Stimulated activated CD4-positive, alpha-beta T cell treated with anti-CD3 and anti-CD28 coated beads, Interleukin-4, amount 100 ng/mL, for 48 hours (primary cell): Measurements from ENCODE around the gene PRKG1.

Experiments used
- DNase-seq, 2 donors: peaks; one replicate each; pipeline ENCODE4 v3.0.0-alpha.2; 2020; ENCODE audit warnings: low read depth in 2 of 2

Gene PRKG1

DNA sequence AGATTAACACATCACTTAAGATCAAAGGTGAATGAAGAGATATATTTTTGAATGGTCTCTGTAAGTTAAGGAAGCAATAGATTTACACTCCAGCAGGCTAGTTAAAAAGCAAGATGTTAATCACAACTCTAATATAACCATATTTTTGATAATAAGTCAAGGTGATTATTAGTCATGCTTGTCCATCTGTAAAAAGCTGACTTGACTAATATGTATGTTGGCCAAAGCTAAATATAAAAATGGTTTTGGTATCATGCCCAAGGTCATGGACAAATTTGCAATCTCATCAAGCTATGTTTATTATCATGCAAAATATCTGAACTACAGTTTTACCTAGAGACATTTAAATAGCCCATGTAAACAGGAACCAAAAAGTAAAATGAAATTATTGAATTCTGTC lies 727.7 kb downstream of the PRKG1 start:
- no peak for DNase-seq

DNA sequence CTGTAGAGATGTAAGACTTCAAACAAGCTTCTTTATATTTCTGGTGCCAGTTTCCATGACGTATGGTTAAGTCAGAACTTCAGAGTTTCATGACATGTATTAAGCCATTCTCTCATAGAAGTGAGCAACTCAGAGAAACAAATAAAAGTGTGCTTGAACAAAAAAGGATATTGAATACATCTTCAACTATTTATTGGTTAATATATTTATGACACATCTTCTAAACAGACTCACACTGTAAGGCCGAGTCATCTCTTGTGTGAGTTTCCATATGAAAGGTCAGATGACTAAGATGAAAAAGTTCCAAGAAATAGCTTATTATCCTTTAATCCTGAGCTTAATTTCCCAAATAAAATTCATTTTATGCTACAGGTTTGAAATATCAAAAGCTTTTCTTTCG lies 730.6 kb downstream of the PRKG1 start:
- no peak for DNase-seq

DNA sequence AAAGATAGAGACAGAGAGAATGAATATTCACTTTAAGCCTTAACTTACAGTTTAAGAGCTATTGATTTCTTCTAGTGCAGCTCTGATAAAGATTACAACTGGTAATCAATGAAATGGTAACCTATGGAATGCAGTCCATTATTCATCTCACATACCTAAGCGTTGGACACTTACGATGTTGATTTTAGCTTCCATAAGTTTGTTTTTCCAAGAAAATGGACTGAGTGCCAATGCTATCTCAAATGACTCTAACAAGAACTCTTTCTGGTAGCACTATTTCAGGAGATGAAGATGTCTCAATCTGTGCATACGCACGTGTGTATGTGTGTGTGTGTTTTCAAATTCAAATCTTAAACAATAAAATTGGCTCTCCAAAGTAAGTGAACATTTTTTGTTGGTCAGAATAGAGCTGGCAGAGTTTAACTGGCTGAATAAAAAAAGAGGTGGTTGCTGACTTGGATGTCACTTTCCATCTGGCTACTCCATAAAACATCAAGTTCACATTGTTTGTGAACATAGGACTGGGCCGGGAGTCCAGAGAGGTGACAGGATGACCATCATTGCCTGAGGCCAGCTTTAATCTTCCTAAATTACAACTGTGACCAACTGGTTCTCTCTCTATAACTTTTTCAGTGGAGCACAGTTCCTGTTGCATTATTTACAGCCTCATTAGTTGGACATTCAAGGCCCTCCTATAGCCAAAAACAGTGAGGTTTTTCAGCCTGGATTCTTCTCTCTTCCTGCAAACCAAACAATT lies 732.0 kb downstream of the PRKG1 start:
- no peak for DNase-seq

DNA sequence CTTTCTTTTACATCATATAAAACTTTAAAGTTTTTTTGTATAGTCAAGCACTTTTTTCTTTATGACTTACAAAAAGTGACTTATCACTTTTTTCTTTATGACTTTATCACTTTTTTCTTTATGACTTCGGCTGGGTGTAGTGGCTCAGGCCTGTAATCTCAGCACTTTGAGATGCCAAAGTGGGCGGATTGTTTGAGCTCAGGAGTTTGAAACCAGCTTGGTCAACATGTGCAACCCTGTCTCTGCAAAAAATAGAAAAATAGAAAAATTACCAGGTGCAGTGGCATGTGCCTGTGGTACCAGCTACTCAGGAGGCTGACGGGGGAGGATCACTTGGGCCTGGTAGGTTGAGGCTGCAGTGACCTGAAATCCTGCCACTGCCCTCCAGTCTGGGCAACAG lies 733.9 kb downstream of the PRKG1 start:
- DNase-seq, result no peak

DNA sequence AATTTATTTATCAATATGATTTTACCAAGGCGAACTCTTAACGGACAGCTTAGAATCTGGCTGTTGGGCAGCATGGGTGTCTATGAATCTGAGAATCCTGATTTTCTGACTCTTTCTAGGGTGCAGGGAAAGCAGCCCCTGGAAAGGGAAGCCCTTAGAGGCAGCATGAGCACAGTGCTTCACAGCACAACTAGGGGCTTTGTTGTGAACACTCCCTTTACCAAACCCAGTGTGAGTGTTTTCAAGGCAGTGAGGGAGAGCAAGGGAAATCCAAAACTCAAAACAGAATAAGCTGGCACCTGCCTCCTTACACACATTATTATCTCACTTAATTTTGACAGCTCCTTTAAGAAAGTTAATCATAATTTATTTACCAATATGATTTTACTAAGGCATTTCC lies 741.4 kb downstream of the PRKG1 start:
- DNase-seq, result no peak

DNA sequence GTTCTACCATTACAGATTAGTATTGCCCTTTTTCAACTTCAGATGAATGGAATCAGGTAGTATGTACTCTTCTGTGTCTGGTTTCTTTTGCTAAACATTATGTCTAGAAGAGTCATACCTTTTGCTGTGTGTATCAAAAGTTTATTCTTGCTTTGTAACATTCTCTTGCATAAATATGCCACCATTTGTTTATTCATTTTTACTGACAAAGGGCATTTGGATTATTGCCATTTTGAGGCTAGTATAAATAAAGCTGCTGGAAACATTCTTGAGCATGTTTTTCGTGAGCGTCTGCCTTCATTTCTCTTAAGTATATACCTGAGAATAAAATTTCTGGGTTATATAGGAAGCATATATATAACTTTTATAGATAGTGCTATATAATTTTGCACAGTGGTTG lies 746.8 kb downstream of the PRKG1 start:
- DNase-seq, result no peak

DNA sequence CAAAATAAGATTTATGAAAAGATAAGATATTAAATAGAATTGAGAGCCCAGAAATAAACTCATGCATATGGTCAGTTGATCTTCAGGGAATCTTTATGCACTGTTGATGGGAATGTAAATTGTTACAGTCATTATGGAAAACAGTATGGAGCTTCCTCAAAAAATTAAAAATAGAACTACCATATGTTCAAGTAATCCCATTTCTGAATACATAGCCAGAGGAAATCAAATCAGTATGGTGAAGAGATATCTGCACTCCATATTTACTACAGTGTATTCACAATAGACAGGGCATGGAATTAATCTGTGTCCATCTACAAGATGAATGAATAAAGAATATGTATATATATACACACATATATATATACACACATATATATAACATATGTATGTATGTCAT lies 747.5 kb downstream of the PRKG1 start:
- no peak for DNase-seq

DNA sequence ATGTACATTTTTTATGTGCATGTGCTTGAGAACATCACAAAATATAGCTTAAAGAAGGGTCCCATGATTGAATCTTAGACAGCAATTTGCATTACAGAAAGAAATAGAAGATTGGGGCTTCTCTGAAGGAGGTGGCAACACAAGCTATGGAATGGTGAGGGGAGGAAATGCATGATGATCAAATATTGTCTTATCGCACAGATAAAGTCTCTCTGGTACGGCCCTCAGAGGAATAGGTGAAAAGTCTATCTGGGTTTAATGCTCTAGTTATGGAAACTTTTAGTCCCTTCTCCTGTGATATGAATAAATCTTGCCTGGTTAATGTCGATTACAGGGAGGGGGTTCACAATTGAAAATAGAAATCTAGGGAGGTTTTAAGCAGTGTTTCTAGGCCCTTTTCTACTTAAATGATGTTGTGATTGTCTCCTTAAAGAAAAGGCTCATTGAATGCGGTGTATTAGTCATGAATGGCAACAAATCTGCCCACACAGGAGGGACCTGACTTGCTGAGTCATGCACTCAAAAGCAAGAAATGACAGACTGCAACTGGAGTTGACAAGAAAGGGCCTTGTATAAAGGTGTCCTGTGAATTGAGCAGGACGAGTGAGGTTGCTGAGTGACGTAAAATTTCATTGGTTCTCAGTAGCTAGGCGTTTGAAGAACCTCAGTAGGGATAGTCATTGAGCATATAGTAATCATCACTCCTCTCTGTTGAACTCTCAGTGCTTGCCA lies 758.5 kb downstream of the PRKG1 start:
- DNase-seq, result peak in 1 of 2 donors; percentile 7

DNA sequence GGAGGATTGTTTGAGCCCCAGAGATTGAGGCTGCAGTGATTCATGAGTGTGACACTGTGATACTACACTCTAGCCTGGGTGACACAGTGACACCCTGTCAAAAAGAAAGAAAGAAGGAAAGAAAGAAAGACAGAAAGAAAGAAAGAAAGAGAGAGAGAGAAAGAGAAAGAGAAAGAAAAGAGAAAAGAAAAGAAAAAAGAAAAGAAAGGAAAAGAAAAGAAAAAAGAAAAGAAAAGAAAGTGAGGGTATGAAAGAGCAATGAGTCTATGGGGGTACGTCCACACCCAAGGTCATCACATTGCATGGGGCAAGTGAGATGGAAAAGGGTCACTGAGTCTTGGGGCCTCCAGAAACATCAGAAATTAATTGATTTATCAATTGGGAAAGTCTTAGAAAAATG lies 760.3 kb downstream of the PRKG1 start:
- no peak for DNase-seq

DNA sequence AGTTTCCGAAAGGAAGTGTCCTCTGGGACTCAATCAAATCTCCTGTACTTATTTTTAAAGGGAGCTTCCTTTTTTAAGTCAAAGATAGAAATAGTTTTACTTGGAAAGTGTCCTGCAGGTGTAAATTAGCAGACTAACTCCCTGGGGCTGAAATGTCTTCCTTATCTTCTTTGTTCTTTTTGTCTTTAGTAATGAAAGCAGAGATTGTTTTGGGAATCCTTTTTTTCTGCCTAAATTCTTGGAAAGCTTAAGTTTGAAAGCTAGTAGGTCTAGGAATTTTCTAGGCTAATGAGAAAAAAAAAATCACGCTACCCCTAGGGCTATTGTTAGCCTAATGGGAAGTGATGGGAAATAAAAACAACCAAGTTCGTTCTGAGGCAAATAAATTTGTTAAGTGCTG lies 764.2 kb downstream of the PRKG1 start:
- DNase-seq, result no peak

DNA sequence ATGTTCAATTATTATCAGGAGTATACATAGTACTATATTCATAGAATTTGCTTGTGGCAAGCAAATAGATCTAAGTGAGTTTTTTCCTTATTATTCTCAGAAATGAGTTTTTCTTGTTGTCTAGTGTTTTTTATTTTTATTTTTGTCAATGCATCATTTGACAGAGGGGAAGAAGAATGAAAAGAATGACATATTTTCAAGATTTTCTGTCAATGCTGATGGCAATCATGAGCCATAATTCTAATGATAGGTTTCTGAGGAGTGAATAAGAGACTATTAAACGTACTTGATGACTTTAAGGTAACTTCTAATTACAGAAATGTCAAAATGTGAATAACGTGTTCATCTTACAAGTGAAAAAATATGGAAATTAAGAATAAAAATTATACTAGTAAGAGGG lies 769.7 kb downstream of the PRKG1 start:
- no peak for DNase-seq

DNA sequence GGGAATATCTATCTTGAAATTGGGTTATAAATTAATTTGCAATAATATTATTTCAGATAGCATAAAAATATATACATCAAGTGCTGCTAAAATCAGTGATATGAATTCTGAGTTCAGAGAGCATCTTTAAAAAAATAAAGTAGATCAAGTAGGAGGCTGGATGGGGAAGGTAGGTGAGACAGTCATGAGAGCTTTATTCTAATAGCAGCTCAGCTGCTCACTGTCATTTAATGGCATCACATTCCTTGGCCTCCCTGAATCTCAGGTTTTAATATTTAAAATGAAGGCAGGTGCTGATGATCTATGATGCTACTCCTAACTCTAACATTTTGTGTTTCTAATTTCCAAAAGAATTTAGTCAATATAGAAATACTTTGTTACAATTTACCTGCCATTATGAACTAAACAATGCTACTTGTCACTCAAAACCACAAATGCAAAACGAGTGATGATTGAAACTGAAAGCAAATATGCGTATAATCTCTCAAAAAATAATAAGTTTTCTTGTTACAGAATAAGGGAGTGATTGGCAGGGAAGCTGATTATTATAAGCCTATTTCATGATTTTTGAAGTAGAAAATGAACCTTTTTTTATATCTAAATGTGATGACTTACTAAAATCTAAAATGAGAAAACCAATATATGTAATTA lies 772.7 kb downstream of the PRKG1 start:
- DNase-seq, result no peak

DNA sequence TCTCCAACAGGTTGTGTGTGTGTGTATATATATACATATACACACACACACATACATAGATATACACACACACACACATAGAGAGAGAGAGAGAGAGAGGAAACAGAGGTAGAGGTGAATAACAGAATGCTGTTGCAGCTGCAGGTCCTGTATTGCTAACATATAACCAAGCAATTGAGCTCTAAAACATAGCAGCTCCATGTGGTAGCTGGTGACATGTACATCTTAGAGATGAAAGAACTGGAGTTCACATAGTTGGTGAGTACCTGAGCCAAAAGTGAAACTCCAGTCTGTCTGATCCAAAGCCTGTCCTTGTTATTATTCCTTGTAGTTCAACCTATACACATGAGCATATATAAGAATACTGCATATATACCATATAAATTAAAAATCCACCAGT lies 778.0 kb downstream of the PRKG1 start:
- DNase-seq, result no peak

DNA sequence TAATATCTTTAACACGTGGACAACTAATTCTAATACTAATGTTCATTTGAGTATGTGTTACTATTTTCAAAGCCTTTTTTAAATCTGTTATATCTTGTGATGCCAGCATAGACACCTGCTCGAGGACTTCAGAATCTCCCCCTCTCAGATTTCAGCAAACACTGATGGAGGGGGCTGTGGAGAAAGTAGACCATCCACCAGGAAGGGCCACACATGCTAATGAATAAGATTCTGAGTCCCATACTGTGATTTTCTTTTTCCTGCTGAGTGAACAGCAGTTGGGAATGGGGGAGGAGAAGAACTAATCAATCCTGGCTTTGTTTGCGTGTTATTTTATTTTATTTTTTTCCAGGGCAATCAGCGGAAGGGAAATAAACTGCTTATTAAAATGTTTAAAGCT lies 783.0 kb downstream of the PRKG1 start:
- no peak for DNase-seq

DNA sequence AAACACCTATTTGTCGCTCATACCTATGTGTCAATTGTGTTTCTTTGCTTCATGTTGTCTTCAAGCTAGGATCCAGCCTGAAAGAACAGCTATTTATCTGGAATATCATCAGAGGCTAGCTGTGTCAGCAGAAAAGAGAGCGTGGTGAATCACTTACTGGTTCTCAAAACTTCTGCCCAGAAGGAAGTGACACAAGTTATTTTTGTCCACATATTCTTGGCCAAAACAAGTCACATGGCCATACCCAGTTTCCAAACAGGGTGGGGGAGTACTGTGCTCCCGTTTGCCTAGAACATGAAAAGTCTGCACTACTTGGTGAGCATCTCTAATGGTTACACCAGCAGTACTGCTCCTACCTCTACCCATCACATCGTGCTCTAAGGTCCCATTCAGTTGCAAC lies 786.0 kb downstream of the PRKG1 start:
- no peak for DNase-seq

DNA sequence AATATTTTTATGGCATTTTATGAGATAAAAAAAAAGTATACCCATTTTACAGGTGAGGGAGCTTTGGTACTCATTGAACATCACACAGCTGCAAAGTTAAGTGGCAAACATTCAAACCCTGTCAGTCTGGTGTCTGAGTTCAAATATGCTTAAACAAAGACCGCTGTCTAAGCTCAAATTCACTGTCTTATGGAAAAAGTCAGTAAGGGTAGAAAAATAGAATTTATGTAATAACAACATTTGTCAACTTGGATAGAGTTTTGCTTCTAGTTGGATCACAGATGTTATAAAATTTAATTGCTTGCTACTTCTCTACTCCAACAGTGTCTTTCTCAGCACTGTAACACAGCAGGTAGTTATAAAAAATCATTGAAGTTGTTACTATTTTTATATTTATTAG lies 786.8 kb downstream of the PRKG1 start:
- no peak for DNase-seq

DNA sequence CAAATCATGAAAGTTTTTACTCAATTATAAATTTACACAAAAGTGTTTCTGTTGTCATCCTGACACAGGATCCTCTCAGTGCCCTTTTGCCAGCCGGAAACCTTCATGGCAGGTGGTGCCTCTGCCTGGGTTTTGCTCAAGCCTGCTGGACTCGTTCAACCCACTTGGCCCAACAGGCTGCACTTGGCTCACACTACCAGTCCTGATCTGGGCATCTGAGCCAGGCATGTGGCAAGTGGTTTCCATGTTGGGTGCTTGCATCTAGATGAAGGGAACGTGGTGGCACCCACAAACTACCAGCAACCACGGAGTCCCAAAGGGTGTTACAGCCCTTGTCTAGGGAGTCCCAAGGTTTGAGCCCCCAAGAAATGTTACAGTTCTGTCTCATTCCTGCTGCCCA lies 787.4 kb downstream of the PRKG1 start:
- no peak for DNase-seq

DNA sequence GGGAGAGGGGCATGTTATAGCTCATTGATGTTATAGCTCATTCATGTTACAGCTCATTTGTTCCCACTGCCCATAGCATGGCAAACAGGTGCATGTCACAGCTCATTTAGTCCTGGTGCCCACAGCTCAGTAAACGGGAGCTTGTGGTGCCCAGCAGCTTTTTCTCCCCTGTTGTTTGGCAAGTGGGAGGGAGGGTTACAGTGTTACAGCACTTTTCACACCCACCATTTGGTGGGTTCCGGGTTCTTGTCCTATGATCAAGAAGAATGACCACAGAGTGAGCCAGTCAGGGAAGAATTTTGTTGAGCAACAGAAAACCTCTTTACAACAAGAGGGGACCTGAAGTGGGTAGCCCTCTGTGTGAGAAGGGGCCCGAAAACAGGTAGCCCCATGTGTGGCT lies 787.9 kb downstream of the PRKG1 start:
- DNase-seq, result no peak

DNA sequence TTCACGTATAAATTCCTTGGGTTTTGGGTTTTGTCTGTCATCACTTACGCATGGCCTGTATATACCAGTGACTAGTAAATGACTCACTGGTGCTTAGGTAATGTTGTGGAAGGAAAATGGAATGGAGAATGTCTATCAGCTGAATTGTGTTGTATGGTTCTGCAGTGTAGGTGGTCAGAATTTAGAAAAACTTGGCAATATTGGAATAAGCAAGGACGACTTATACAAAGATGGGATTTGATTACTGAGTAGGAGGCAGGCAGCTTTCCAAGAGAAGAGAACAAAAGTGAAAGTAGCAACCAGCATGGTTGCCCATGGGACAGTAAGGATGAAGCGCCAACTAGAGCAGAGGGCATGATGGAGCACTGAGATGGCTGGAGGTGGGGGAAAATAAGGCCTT lies 793.7 kb downstream of the PRKG1 start:
- DNase-seq, result no peak

DNA sequence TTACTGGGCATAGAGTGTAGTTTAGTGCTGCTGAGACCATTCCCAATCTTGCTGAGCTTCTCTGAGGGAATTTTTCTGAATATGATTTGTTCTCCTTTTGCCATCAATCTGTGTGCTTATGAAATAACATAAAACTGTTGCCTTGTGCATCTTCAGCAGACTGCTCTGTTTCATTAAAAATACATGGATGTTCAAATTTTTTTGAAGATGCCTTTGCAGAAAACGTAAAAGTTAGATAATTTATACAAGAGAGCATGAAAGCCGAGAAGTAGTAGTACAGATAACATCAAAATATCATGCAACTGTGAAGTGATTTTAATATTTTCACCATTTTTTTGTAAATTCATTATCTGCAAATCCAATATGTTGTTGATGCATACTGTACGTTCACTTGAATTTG lies 799.8 kb downstream of the PRKG1 start:
- DNase-seq, result no peak

DNA sequence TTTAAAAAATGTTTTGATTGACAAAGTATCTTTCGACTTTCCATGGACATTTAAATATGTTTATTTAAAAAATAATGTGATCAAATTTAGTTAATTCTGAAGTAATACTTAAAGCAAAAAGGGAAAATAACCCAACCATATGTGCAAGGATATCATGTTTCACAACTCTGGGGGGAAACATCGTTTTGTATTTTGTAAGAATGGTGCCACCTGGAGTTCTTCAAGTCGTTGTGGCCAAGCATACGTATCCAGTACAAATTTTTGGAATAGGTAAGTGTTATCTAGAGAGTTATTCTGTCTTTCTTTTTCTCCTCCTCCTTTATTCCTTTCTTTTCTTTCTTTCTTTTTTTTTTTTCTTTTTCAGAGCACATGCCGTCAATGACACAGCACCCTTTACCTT lies 801.3 kb downstream of the PRKG1 start:
- DNase-seq, result no peak

DNA sequence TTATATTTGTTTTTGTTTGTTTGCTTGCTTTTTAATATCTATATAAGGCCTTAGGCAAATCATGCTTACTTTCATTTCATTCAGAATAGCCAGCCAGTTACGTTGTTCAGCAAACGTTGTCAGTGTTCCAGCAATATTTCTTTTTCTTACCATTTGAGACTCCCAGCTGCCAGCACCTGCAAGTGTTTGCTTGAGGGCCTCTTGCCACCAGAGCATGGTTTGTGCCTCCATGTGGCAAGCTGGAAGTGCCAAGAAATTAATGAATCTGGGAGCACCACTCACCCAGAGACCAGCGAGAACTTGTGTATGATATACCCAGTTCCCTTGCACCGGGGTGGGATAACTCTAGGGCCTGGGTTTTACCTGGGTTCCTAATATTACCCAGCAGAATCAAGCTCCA lies 802.2 kb downstream of the PRKG1 start:
- no peak for DNase-seq

DNA sequence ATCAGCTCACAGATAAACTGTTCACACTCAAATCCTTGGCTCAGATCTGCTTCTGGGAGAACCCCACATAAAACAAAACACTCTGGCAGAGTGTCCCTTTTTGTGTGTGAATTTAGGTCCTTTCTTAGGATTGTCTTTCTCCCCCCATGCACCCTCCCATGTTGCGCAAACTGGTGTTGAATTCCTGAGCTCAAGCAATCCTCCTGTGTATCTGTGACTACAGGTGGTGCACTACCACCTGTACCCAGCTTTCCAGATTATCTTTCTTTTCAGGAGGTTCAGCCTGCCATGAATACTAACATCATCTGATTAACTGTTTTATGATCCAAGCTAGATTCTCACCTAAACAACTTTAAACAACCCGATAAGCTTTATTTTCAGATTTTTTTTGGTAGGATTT lies 802.7 kb downstream of the PRKG1 start:
- DNase-seq, result no peak
